Transverse colon (tissue), 4 donors: ENCODE results near the gene MED7.

Experiments
- CTCF ChIP-seq, 5 experiments: fragments of 200-600 bp in 3 of 5; fragments of 450-650 bp in 2 of 5; sonication (generic) in 3 of 5; IDR thresholded peaks; 1 replicate in 2 of 5; 2 replicates in 3 of 5; pipeline ENCODE4 v1.5.1; 2016 to 2017; ENCODE audit warnings: antibody characterized with exemption in 5 of 5, inconsistent platforms in 3 of 5, mild to moderate bottlenecking in 2 of 5, moderate library complexity in 1 of 5
- EP300 ChIP-seq: sonication (generic); formaldehyde crosslinking; IDR thresholded peaks from one replicate; pipeline ENCODE4 v1.6.1; 2017; ENCODE audit warnings: antibody characterized with exemption, low read depth
- POLR2A ChIP-seq: fragments of 450-650 bp; IDR thresholded peaks from one replicate; pipeline ENCODE4 v1.6.1; 2016; ENCODE audit warnings: antibody characterized with exemption, mild to moderate bottlenecking, moderate library complexity
- POLR2AphosphoS5 ChIP-seq, 3 donors: sonication (generic); formaldehyde crosslinking; IDR thresholded peaks; one replicate each; pipeline ENCODE4 v1.6.1; 2016; ENCODE audit warnings: antibody characterized with exemption in 3 of 3

- TF ChIP-seq POLR2A (no peak), CTCF (IDR thresholded peaks at IDR 0.05) (no peak), POLR2AphosphoS5 (IDR thresholded peaks at IDR 0.05) (no peak), EP300 (no peak)
These were observed 24.6 kb upstream of the MED7 start for GRCh38 chr5:157167214-157167621.
